Measurements from ENCODE around the gene MAFF. TPM values are rescaled to one million over a fixed set of nuclear protein-coding genes. Genes with fewer than 3 reads are reported as not detected.

Gene MAFF
- total RNA-seq, 1 experiment from 2014 or later: 26.0 TPM

- POLR2A ChIA-PET: interaction anchor here (1.1 to 1.2 kb wide), 2 partner anchors 14 to 22 kb away, joined by 3 read pairs; no protein-coding TSS in a partner anchor
- H2AFZ ChIP-seq (ENCODE audit: low read depth, low read length, poor library complexity, severe bottlenecking): no peak overlapping the region
- no peaks in the 10 kb centered on the region for H3K27me3 ChIP-seq (ENCODE audit: insufficient read depth, low read length)
- intact Hi-C loops (cut with micrococcal nuclease): no loop called here
- no TSS peak for BruUV-seq (replicated peaks)
- no peaks in the 10 kb centered on the region for H3K9me3 ChIP-seq (ENCODE audit: control insufficient read depth in 1 of 2, insufficient read depth in 1 of 2, low read depth in 1 of 2, low read length in 2 of 2)
- CTCF ChIA-PET: interaction anchor here (0.6 kb wide), 1 partner anchor 81 kb away, joined by 3 read pairs; no protein-coding TSS in a partner anchor
- H4K20me1 ChIP-seq (ENCODE audit: insufficient read depth): peaks cover 4% of the 10 kb centered on the region; the same call in 1 of the 2 replicates
- H3K9ac ChIP-seq (ENCODE audit: low read length): no peak overlapping the region
- H3K4me3 ChIP-seq (replicated peaks in 1 of 2; ENCODE audit: low read depth in 1 of 2, low read length in 2 of 2): peak overlapping the region in 1 of 2 experiments; percentile 85; a peak in 2 of 4 replicates
- DNase-seq (ENCODE audit: low read depth, low spot score) (no peak), ATAC-seq (no peak)
- peak overlapping the region; percentile 77 for H3K4me2 ChIP-seq (ENCODE audit: low read length)
- no peak overlapping the region for H3K27ac ChIP-seq (ENCODE audit: low read depth, low read length)
- no peak for TF ChIP-seq EGR1 (IDR thresholded peaks at IDR 0.05; ENCODE audit: low read depth)
- no peak for TF ChIP-seq EZH2 (IDR thresholded peaks at IDR 0.05)
- no peak for TF ChIP-seq SP1 (IDR thresholded peaks at IDR 0.05; ENCODE audit: low read depth)
- TF ChIP-seq RAD21 (IDR thresholded peaks at IDR 0.05; ENCODE audit: low read depth): no peak
- TF ChIP-seq TCF7L2 (IDR thresholded peaks at IDR 0.05; ENCODE audit: borderline replicate concordance, extremely low read depth, insufficient read depth, insufficient read length): no peak
- 0 out of 4 replicates have a peak, but pooled peaks cover 0 to 3% of the 10 kb centered on the region in 2 experiments for H3K36me3 ChIP-seq (ENCODE audit: control insufficient read depth in 1 of 2, insufficient read depth in 2 of 2, low read length in 2 of 2)
- H3K79me2 ChIP-seq (ENCODE audit: insufficient read depth, low read length): peaks cover 60% of the 10 kb centered on the region
- H3K9me2 ChIP-seq (ENCODE audit: insufficient read depth): no peaks in the 10 kb centered on the region
- H3K4me1 ChIP-seq (ENCODE audit: control insufficient read depth in 1 of 2, insufficient read depth in 2 of 2, low read length in 2 of 2): peaks cover 12 to 35% of the 10 kb centered on the region in 2 experiments
- RAD21 ChIA-PET (ENCODE audit: low non-redundant PET in 1 of 2, low total read pairs in 2 of 2, uncharacterized antibody in 2 of 2, unreplicated experiment in 2 of 2): interaction anchor here in 1 of 2 experiments (0.7 kb wide), 1 partner anchor 60 kb away, joined by 5 read pairs; no protein-coding TSS in a partner anchor
Measured at GRCh38 chr22:38203855-38204514, 2.2 kb downstream of the MAFF start.

- POLR2A ChIA-PET: no interaction called here
Measured at GRCh38 chr22:38204784-38205183, 3.0 kb downstream of the MAFF start.

More at GRCh38 chr22:38204784-38205183, 3.0 kb downstream of the MAFF start:
- no peak for DNase-seq (ENCODE audit: low read depth, low spot score)
- Histone ChIP-seq H3K27ac (ENCODE audit: low read depth, low read length) (no peak overlapping the region), H3K4me1 (ENCODE audit: control insufficient read depth in 1 of 2, insufficient read depth in 2 of 2, low read length in 2 of 2) (peaks cover 12 to 34% of the 10 kb centered on the region in 2 experiments), H3K4me2 (ENCODE audit: low read length) (no peak overlapping the region), H2AFZ (ENCODE audit: low read depth, low read length, poor library complexity, severe bottlenecking) (no peak overlapping the region), H3K9ac (ENCODE audit: low read length) (no peak overlapping the region), H3K27me3 (ENCODE audit: insufficient read depth, low read length) (no peaks in the 10 kb centered on the region), H3K9me3 (ENCODE audit: control insufficient read depth in 1 of 2, insufficient read depth in 1 of 2, low read depth in 1 of 2, low read length in 2 of 2) (no peaks in the 10 kb centered on the region), H3K9me2 (ENCODE audit: insufficient read depth) (no peaks in the 10 kb centered on the region), H4K20me1 (ENCODE audit: insufficient read depth) (peaks cover 4% of the 10 kb centered on the region; the same call in 1 of the 2 replicates), H3K79me2 (ENCODE audit: insufficient read depth, low read length) (peaks cover 61% of the 10 kb centered on the region), H3K36me3 (ENCODE audit: control insufficient read depth in 1 of 2, insufficient read depth in 2 of 2, low read length in 2 of 2) (peaks cover 0 to 3% of the 10 kb centered on the region in 2 experiments; a peak in 1 of 4 replicates), H3K4me3 (replicated peaks in 1 of 2; ENCODE audit: low read depth in 1 of 2, low read length in 2 of 2) (no peak overlapping the region)
- intact Hi-C loops (cut with micrococcal nuclease): no loop called here
- ChIA-PET CTCF (no interaction called here), RAD21 (ENCODE audit: low non-redundant PET in 1 of 2, low total read pairs in 2 of 2, uncharacterized antibody in 2 of 2, unreplicated experiment in 2 of 2) (no interaction called here)
- no TSS peak for BruUV-seq (replicated peaks)
- no peak for TF ChIP-seq EZH2 (IDR thresholded peaks at IDR 0.05)
- TF ChIP-seq, protein P1, sequence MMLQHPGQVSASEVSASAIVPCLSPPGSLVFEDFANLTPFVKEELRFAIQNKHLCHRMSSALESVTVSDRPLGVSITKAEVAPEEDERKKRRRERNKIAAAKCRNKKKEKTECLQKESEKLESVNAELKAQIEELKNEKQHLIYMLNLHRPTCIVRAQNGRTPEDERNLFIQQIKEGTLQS (IDR thresholded peaks at IDR 0.05): no peak
- TF ChIP-seq EZH2phosphoT487 (IDR thresholded peaks at IDR 0.05; ENCODE audit: borderline replicate concordance): no peak
- TF ChIP-seq YY1 (IDR thresholded peaks at IDR 0.05; ENCODE audit: extremely low read depth, insufficient replicate concordance, low read depth, low read length): no peak
- no peak for TF ChIP-seq MAX (IDR thresholded peaks at IDR 0.05)
- no peak for TF ChIP-seq ZNF274 (IDR thresholded peaks at IDR 0.05; ENCODE audit: low read depth, low read length)
- no peak for TF ChIP-seq EGR1 (IDR thresholded peaks at IDR 0.05; ENCODE audit: low read depth)
- TF ChIP-seq POLR2AphosphoS5 (IDR thresholded peaks at IDR 0.05; ENCODE audit: low read depth, low read length): no peak
- TF ChIP-seq REST (IDR thresholded peaks at IDR 0.05; ENCODE audit: low read depth): no peak
- no peak for TF ChIP-seq SIN3A (IDR thresholded peaks at IDR 0.05; ENCODE audit: low read depth)
- ATAC-seq: no peak
